Panc1 (cell line): ENCODE measurements around the gene PCDH17. TPM values are rescaled to one million over a fixed set of nuclear protein-coding genes. Genes with fewer than 3 reads are reported as not detected.

Experiments
- ATAC-seq: fragments of 200-7000 bp; cut with Tn5 transposase; 2 replicates; pipeline ENCODE4 v1.9.1; 2020; ENCODE audit warnings: mild to moderate bottlenecking, moderate library complexity
- BruUV-seq: library from RNA; stranded (reverse); fragments of 400-500 nt; replicated peaks from 2 replicates; lab custom pipeline; 2021; lab: Mats Ljungman, UMichigan
- CTCF ChIA-PET: fragments of 300-600 bp; sonication (Branson Sonifier 250); formaldehyde crosslinking; loops from one replicate; lab custom pipeline; 2022; ENCODE audit warnings: antibody characterized with exemption; lab: Charles Lee
- POLR2A ChIA-PET: fragments of 300-600 bp; sonication (Branson Sonifier 250); formaldehyde crosslinking; loops from one replicate; lab custom pipeline; 2022; ENCODE audit warnings: antibody characterized with exemption; lab: Charles Lee
- DNase-seq: peaks from one replicate; pipeline ENCODE4 v3.0.0-alpha.2; 2010; ENCODE audit warnings: low read depth, low spot score
- H3K27ac ChIP-seq: 2 replicates; pipeline ENCODE4 v1.5.1; 2011; ENCODE audit warnings: mild to moderate bottlenecking, low read length, inconsistent platforms
- H3K27me3 ChIP-seq: fragments of 200-500 bp; sonication (Bioruptor generic); 2 replicates; pipeline ENCODE4 v1.6.0; 2014; ENCODE audit warnings: low read length, inconsistent platforms; ENCODE audit not compliant: control insufficient read depth, insufficient read depth
- H3K36me3 ChIP-seq: fragments of 200-500 bp; sonication (Bioruptor generic); 2 replicates; pipeline ENCODE4 v1.5.1; 2014; ENCODE audit warnings: inconsistent platforms, mild to moderate bottlenecking, low read length, moderate library complexity; ENCODE audit not compliant: control insufficient read depth, insufficient read depth
- H3K4me1 ChIP-seq: 2 replicates; pipeline ENCODE4 v1.5.1; 2011; ENCODE audit warnings: inconsistent platforms, mild to moderate bottlenecking, low read length, moderate library complexity; ENCODE audit not compliant: control insufficient read depth, insufficient read depth
- H3K4me3 ChIP-seq, 2 experiments: 2 replicates each; pipeline ENCODE4 v1.5.1; 2011 to 2012; ENCODE audit warnings: low read depth in 2 of 2, low read length in 2 of 2, mild to moderate bottlenecking in 2 of 2, inconsistent platforms in 1 of 2, moderate library complexity in 1 of 2
- H3K9me3 ChIP-seq: fragments of 200-500 bp; sonication (Bioruptor generic); 2 replicates; pipeline ENCODE4 v1.5.1; 2014; ENCODE audit warnings: low read depth, mild to moderate bottlenecking, inconsistent platforms, low read length, moderate library complexity; ENCODE audit not compliant: control insufficient read depth, insufficient read depth
- CTCF ChIP-seq: fragments of 450-650 bp; IDR thresholded peaks from 2 replicates; pipeline ENCODE4 v1.5.1; 2017; ENCODE audit warnings: mild to moderate bottlenecking
- POLR2AphosphoS5 ChIP-seq: IDR thresholded peaks from 2 replicates; pipeline ENCODE4 v1.6.1; 2012; ENCODE audit warnings: mild to moderate bottlenecking, low read depth, low read length, moderate library complexity
- REST ChIP-seq, 2 experiments: IDR thresholded peaks; 2 replicates each; pipeline ENCODE4 v1.6.1; 2011 to 2012; ENCODE audit warnings: low read depth in 2 of 2, control low read depth in 1 of 2, low read length in 1 of 2, mild to moderate bottlenecking in 1 of 2, moderate library complexity in 1 of 2; ENCODE audit not compliant: insufficient read depth in 1 of 2
- SIN3A ChIP-seq: IDR thresholded peaks from 2 replicates; pipeline ENCODE4 v1.6.1; 2012; ENCODE audit warnings: low read depth, mild to moderate bottlenecking, low read length, moderate library complexity, borderline replicate concordance; ENCODE audit not compliant: insufficient read depth
- TCF7L2 ChIP-seq: IDR thresholded peaks from 2 replicates; pipeline ENCODE4 v1.6.1; 2011; ENCODE audit warnings: mild to moderate bottlenecking, low read depth, low read length, inconsistent platforms
- in situ Hi-C: cut with HindIII; loops from 2 replicates; pipeline ENCODE4 v1.10.0; 2016; ENCODE audit warnings: low sequenced_read_pairs, low pct_unique_long_range_greater_than_20kb
- intact Hi-C: fragments of 100-400 bp; cut with micrococcal nuclease; formaldehyde crosslinking; loops from one replicate; pipeline ENCODE4 v1.10.0; 2022; ENCODE audit not compliant: unreplicated experiment
- total RNA-seq: library from RNA; stranded (reverse); gene quantifications from one replicate; pipeline ENCODE4 v1.2.1, GENCODE V29; 2021; ENCODE audit not compliant: unreplicated experiment

PCDH17 gene
- total RNA-seq, 1 experiment from 2014 or later, result 0.26 TPM

- no peak overlapping the region for H3K27ac ChIP-seq
- DNase-seq (no peak), ATAC-seq (no peak)
- in situ Hi-C loops, result no loop called here
- no peaks in the 10 kb centered on the region for H3K27me3 ChIP-seq
- POLR2A ChIA-PET, result no interaction called here
- CTCF ChIA-PET, result no interaction called here
- H3K36me3 ChIP-seq, result no peaks in the 10 kb centered on the region
- no peaks in the 10 kb centered on the region for H3K9me3 ChIP-seq
- no peak overlapping the region for H3K4me3 ChIP-seq
- intact Hi-C loops, result no loop called here
- BruUV-seq, result no TSS peak
- TF ChIP-seq CTCF (no peak), TCF7L2 (no peak), POLR2AphosphoS5 (no peak), SIN3A (no peak), REST (IDR thresholded peaks at IDR 0.05; ENCODE audit: insufficient read depth in 1 of 2, low read depth in 2 of 2, low read length in 1 of 2) (no peak)
- H3K4me1 ChIP-seq, result no peaks in the 10 kb centered on the region
Measured at GRCh38 chr13:57666131-57666953, 34.8 kb downstream of the PCDH17 start.

GRCh38 chr13:57672168-57672567 lies 40.6 kb downstream of the PCDH17 start:
- BruUV-seq, result no TSS peak
- intact Hi-C loops, result no loop called here
- H3K36me3 ChIP-seq, result no peaks in the 10 kb centered on the region
- H3K27me3 ChIP-seq, result no peaks in the 10 kb centered on the region
- no peaks in the 10 kb centered on the region for H3K9me3 ChIP-seq
- H3K27ac ChIP-seq, result no peak overlapping the region
- POLR2A ChIA-PET, result no interaction called here
- in situ Hi-C loops, result no loop called here
- no peak for ATAC-seq
- H3K4me1 ChIP-seq, result no peaks in the 10 kb centered on the region
- no peak for DNase-seq
- H3K4me3 ChIP-seq, result no peak overlapping the region
- CTCF ChIA-PET, result no interaction called here
- no peak for TF ChIP-seq TCF7L2
- TF ChIP-seq POLR2AphosphoS5, result no peak
- no peak for TF ChIP-seq CTCF
- TF ChIP-seq REST (IDR thresholded peaks at IDR 0.05; ENCODE audit: insufficient read depth in 1 of 2, low read depth in 2 of 2, low read length in 1 of 2), result no peak
- no peak for TF ChIP-seq SIN3A
